A204.1 (cell line): Measurements from ENCODE around the gene VSTM2L.
"Not testable (repeated sequence)": the region's sequence is repeated elsewhere in the genome, so short reads cannot be mapped to it uniquely, and the experiment has no call there.

Experiments
- FAIRE-seq: peaks from 2 replicates; lab custom pipeline; 2012; peaks lifted over from hg19 to GRCh38; lab: Jason Lieb, UNC

VSTM2L gene

DNA sequence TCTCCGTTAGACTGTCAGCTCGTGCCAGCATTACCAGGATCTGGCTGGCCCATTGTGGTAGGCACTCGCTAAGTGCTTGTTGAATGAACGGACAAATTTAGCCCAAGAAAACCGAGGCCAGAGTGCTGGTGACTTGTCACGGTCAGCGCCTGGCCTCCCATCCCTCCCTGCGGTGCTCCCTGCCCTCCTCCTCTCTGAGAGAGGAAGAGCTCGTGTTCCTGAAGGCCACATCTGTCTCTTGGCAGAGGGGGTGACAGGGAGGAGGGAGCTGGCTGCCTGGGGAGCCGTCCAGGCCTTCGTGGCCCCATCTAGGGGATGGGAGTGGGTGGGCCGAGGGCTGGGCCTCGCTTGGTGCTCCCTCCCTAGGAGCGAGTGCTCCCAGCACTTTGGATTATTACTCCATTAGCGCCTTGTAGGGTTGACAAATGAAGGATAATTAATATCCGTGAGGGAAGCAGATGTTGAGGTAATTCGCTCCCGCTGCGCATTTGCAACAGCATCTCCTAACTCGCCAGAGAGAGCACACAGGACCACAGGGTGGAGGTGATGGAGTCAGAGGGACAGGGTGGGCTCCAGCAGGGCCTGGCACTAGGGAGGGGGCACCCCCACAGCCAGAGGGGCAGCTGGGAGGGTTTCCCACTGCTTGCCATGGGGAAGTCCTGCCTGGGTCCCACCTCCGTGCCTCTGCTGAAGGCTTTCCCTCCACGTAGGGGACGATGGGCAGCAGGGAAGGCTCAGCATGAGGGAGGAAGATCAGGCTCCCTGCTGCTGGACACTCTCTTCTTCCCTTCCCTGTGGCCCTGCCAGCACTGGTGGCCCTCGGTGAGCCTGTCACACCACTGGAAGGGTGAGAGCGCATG, 37.0 kb downstream of the VSTM2L start:
- FAIRE-seq = no peak

DNA sequence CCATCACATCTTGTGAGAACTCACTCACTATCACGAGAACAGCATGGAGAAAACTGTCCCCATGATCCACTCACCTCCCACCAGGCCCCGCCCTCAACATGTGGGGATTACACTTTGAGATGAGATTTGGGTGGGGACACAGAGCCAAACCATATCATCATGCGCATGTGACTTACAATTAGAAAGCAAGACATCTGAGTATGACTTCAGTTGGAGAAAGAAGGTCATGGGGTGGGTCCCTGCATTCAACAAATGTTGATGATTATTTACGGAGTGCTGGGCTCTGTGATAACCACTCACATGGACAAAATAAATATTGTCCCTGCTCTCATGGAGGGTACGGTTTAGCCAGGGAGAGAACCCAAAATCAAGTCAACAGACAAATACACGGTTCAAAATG, 37.9 kb downstream of the VSTM2L start:
- no peak for FAIRE-seq

DNA sequence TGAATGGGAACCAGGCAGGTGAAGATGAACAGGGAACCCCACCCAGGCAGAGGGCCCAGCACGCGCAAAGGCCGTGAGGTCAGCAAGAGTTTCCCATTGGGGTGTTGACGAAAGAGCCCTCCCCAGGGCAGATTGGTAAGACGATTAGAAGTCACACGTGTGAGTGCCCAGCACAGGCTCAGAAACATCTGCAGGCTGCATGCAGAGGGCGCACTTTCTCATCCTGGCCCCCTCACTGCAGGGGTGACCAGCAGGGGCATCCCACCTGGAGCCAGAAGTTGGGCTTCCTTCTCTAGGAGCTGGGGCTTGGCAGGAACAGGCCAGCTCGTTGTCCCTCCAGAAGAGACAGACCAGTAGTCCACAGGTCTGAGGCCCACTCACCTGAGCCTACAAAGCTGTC, 38.4 kb downstream of the VSTM2L start:
- FAIRE-seq = no peak

DNA sequence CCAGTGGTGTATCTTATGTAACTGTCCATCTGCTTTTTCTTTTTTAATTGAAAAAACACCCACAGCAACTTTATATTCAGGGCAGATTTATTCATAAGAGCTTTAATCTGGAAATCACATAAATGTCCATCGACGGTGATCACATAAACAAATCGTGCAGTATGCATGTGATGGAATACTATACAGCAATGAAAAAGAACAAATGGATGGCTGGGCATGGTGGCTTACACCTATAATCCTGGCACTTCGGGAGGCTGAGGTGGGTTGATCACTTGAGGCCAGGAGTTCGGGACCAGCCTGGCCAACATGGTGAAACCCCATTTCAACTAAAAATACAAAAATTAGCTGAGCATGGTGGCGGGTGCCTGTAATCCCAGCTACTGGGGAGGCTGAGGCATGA, 39.1 kb downstream of the VSTM2L start:
- no peak for FAIRE-seq

DNA sequence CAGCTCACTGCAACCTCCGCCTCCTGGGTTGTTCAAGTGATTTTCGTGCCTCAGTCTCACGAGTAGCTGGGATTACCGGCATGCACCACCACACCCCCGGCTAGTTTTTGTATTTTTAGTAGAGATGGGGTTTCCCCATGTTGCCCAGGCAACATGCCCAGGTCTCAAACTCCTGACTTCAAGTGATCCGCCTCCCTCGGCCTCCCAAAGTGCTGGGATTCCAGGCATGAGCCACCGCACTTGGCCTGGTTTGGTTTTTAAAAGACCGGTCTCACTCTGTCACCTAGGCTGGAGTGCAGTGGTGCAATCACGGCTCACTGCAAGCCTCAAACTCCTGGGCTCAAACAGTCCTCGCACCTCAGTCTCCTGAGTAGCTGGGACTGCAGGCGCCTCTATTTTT, 40.1 kb downstream of the VSTM2L start:
- FAIRE-seq = no peak

DNA sequence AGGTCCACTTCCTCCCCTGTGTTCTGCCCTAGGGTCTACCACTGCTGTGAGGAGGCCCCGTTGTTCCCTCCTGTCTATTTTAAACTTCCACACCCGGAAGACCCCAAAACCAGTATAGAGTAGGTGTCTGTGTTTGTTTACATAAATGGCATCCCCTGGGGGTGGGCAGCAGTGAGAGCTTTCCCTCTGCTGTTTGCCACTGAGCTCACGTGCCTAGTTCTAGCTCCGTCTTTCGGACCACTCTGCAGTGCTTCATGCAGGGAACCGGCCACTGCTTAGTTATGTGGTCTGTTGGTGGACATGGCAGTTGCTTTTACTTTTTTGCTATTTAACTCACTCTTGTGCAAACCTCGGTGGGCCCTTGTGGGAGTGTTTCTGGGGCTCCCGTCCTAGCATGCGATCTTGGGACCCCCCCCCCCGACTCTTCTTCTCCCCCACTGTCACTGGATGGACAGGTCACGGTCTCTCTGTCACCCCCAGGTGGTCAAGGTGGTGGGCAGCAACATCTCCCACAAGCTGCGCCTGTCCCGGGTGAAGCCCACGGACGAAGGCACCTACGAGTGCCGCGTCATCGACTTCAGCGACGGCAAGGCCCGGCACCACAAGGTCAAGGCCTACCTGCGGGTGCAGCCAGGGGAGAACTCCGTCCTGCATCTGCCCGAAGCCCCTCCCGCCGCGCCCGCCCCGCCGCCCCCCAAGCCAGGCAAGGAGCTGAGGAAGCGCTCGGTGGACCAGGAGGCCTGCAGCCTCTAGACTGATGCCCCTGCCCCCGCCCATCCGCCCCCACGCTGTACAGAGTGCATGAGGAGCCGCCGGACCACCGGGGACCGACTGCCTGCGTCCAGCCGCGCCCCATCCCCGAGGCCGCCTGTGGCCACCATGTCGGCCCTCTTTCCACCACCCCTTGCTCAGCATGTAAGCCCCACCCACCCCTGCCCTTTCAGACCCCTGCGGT, 40.9 kb downstream of the VSTM2L start:
- no peak for FAIRE-seq

DNA sequence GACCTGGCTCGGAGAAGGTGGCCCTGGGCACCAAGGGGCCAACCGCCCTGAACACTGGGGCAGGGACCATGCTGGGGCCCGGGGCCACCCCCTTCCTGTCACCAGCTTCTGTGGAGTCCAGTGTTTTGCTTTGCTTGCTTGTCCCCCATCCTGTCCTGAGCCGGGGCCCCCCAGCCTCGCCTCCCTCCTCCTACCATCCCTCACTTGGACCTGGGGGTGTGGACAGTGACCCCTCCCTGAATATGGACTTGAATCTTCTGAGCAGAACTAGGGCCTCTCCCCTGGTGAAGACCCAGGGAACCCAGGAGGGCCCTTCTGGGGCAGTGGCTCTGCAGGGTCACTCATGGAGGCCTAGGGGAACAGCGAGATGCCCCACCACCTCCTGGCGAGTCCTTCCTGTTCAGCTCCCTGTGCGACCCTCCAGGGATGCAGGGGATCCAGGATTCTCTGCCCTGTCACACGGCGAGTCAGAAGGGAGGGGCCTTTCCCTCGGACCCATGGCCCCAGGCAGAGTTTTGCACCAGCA, 41.6 kb downstream of the VSTM2L start:
- FAIRE-seq = no peak

DNA sequence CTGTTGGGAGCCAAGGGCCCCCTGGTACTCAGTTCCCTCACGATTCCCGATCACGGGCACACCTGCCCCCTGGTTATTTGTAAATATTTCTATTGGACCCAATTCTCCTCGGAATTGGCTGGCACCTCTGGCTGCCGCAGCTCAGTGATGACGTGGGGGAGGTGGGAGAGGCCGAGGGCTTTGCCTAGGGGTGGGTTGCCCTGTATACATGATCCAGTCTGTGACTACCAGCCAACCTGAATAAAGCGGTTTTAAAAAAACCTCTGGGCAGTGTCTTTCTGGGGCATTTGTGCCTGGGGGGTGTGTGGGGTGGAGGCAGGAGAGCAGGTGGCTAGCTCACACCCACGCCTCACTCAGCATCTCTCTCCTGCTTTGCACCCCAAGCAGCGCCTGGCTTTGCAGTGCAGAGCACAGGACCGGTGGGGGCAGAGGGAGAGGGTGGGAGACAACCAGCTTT, 42.2 kb downstream of the VSTM2L start:
- no peak for FAIRE-seq

DNA sequence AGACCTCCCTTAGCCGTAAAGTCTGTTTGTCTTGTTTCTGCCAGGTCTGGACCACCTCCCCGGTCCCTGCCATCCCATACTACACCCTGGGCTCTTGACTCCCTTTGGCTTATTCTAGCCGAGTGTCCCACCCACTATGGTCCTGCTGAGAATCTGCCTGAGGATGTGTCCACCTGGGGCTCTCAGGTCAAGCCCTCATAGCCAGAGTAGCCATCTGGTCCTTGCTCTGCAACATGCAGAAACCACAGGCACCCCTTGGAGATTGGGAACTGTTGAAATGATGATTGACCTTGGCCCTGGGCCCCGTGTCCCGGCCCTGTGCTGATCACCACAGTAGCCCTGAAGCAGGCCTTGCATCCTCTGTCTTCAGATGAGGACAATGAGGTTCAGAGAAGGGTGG, 44.0 kb downstream of the VSTM2L start:
- FAIRE-seq = no peak

DNA sequence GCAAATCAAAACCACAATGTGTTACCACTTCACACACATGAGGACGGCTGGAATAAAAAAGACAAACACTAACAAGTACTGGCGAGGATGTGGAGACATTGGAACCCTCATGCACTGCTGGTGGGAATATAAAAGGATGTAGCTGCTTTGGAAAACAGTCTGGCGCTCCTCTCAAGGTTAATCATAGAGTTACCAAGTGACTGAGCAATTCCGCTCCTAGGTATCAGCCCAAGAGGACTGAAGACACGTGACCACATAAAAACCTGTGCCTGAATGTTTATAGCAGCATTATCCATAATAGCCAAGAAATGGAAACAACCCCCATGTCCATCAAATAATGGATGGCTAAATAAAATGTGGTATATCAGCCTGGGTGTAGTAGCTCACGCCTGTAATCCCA, 45.0 kb downstream of the VSTM2L start:
- no peak for FAIRE-seq

DNA sequence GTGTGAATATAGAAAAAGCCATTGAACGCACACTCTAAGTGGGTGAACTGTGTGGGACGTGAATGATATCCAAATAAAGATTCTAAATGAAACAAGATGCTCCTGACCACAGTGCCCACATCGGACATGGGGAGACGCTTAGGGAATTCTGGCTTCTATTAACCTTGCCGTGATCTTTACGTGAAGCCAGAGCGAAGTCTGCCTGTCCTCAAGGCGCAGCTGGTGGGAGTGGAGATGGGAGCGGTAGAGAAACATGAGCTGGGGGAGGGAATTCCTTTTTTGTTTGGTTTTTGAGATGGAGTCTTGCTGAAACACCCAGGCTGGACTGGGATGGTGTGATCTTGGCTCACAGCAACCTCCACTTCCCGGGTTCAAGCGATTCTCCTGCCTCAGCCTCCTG, 46.0 kb downstream of the VSTM2L start:
- no peak for FAIRE-seq

DNA sequence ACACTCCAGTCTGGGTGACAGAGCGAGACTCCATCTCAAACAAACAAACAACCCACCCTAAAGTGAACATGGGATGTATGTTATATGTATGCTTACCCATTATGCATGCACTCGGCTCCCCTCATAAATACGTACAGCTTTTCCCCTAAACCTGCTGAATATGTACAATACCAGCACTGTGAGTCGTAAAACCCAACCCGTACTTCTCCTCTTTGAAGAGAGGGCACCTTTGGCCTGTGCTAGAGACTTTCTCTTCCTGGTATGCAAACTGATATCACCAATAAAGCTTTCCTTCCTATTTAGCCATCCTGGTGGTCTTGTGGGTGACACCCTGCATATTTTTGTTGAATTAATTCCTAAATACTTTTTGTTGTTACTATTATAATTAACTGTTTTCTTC, 51.3 kb downstream of the VSTM2L start:
- no peak for FAIRE-seq

DNA sequence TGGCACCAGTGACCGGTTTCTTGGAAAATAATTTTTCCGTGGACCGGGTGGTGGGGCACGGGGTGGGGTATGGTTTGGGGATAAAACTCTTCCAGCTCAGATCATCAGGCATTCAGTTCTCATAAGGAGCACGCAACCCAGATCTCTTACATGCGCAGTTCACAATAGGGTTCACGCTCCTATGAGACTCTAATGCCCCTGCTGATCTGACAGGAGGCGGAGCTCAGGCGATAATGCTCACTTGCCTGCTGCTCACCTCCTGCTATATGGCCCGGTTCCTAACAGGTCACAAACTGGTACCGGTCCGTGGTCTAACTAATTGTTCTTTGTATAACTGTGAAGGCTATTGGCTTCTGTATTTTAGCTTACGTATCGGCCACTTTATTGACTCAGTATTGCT, 51.7 kb downstream of the VSTM2L start:
- no peak for FAIRE-seq

DNA sequence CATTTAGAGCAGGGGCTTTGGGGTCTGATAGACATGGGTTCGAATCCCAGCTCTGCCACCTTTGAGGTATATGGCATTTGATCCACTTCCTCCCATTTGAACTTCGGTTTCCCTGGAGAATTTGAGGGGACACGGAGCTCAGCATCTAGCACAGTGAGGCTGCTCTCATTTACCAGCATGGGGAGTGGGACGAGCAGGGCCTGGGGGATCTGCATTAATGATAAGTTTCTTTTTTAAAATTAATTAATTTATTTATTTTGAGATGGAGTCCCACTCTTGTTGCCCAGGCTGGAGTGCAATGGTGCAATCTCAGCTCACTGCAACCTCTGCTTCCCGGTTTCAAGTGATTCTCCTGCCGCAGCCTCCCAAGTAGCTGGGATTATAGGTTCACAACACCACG, 52.6 kb downstream of the VSTM2L start:
- FAIRE-seq = no peak

DNA sequence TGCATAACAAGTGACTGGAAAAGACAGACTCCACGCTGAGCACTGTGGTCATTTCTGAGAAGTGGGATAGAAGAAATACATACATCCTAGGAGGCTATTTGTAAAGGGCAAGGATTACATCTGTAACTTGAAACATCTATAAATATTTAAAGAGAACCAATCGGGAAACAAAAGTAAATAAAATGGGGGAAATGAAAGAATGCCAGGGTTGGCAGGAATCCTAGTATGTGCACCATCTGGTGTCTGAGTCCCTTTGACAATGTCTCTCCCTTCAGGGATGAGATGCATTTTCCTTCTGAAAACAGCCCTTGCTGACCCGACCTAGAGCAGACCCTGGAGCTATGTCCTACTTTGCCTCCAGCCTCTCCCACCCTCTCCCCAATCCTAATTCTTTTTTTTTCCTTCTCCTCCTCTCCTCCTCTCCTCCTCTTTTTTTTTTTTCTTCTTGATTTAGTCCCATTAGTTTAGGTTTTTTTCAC, 53.2 kb downstream of the VSTM2L start:
- FAIRE-seq = no peak

DNA sequence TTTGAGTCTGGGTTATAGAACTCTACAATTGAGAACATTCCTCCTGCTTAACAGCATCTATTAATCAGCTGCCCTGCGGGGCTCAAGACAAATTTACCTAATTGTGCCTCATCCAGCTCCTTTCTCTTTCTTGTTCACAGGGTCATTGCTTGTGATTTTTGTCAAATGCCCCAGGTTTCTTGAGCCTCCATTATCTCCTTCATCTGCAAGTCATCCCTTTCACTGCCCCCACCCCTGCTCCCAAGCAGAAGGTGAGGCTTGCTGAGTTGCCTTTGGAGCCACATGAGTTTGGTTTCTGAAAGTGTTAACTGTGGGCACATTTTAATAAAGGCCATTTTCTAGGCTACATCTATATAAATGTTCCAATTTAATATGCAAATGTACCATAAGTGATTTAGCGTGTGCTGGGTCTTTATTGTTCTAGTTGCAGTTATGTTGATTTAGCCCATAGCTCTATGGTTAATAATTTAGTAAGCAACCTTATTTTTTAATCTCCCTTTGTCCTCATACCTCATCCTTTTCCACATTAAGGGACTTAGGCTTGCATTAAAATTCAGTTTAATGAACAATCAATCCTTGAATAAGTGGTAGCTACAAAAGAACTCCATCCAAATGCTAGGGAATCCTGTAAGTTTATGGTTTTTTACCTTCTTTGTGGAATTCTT, 56.1 kb downstream of the VSTM2L start:
- no peak for FAIRE-seq

DNA sequence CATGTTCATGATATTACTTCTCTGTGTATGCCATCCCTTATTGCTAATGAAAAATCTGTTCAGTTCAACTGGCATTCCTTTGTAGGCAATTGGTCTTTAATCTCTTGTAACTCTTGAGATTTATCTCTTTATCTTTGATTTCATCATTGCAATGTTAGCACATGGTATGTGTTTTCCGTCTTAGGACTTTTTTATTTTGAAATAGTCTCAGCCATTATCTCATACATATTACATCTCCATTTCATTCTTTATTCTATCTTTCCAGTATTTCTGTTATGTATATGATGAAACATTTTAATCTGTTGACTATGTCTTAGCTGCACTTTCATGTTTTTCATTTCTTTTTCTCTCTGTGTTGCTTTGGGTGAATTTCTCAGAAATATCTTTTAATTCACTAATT, 58.1 kb downstream of the VSTM2L start:
- no peak for FAIRE-seq

DNA sequence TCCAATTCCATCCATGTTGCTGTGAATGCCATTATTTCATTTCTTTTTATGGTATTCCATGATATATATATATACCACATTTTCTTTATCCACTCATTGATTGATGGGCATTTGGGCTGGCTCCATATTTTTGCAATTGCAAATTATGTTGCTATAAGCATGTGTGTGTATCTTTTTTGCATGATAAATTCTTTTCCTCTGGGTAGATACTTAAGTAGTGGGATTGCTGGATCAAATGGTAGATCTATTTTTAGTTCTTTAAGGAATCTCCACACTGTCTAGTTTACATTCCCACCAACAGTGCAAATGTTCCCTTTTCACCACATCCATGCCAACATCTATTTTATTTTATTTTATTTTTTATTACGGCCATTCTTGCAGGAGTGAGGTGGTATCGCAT, 60.6 kb downstream of the VSTM2L start:
- FAIRE-seq = not testable (repeated sequence)

DNA sequence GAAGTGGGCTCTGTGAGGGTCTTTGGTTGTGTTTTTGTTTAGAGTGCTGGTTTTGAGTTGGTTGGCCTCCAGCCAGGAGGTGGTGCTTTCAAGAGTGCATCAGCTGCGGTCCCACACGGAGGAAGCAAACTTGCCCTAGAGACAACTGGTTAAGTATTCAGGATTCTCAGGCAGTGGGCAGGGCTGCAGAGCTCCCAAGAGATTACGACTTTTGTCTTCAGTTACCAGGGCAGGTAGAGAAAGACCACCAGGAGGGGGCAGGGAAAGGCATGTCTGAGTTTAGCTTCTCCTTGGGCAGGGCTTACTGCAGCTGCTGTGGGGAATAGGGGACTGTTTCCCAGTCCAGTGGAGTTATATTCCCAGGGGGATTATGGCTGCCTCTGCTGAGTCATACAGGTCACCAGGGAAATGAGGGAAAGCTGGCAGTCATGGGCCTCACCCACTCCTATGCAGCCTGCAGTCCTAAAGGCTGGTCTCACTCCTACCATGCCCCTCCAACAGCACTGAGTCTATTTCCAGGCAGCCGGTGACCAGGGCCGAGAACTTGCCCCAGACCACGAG, 66.0 kb downstream of the VSTM2L start:
- no peak for FAIRE-seq

DNA sequence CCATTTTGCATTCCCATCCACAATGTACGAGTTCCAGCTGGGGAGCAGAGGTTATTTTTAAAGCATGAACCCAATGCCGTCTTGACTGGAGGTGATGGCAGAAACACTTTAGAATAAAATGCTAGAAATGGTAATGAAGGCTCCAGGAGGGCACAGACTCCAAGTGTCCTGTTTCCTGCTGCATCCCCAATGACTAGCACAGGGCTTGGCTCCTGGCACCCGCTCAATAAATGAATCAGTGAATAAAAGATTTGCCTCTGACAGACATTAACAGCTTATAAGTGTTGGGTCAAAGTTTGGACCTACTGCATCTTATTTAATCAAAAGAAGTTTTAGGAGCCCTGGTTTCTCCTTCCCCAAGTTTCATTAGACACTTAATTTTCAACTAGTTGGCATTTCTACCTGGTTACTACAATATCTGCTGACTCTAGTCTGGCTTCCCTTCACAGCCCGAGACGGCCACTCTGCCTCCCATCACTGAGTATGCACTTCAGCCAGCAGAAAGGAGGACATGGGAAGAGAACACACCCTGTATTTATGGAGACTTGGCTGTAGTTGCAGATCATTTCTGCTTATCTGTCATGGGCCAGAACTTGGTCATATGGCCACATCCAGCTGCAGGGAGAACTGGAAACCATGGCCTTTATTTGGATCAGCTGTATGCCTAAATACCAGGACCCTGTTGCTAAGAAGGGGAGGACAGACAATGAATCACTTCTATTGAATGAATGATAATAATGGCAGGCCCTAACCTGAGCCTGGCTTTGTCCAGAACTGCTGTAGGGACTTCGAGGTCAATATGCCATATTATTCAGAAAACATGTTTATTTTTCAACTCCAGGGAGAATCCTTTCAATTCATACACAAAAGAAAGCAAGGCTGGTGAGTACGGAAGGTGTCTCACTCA, 67.3 kb downstream of the VSTM2L start:
- no peak for FAIRE-seq

DNA sequence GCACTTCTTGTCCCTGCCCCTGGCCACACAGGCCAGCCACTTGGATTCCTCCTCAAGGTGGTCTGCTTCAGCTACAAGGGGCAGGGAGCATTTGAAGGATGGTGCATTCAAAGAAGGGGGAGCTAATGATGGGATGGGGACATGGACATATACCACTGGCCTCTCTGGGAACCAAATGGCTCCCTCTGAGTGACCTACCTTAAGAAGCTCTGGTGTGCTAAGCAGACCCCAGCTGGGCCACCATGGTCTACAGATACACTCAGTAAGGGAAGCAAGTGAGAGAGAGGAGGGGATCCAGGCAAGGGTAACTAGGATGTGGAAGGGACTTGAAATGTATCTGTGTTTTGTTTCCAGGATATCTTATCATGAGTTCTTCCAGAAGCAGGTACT, 67.9 kb downstream of the VSTM2L start:
- no peak for FAIRE-seq
